SU-DHL-6 (cell line): ENCODE results near the gene PDE7B.

ENCODE experiments used
- H2AFZ ChIP-seq: fragments of 200-600 bp; sonication (generic); 2 replicates; pipeline ENCODE4 v1.6.1; 2014; ENCODE audit warnings: low read depth, mild to moderate bottlenecking, moderate library complexity, mixed read lengths, antibody characterized with exemption, low read length; ENCODE audit not compliant: severe bottlenecking
- H3F3A ChIP-seq: fragments of 200-600 bp; shearing (Covaris generic); 2 replicates; pipeline ENCODE4 v1.6.0; 2016; ENCODE audit warnings: antibody characterized with exemption, mild to moderate bottlenecking; ENCODE audit not compliant: insufficient read depth
- H3K27ac ChIP-seq: fragments of 200-600 bp; sonication (generic); 2 replicates; pipeline ENCODE4 v1.5.1; 2016; ENCODE audit warnings: low read depth, mild to moderate bottlenecking, low read length, moderate library complexity, mixed read lengths
- H3K27me3 ChIP-seq: fragments of 200-600 bp; sonication (generic), shearing (Covaris generic); 2 replicates; pipeline ENCODE4 v1.6.0; 2014; ENCODE audit warnings: mild to moderate bottlenecking, low read length
- H3K36me3 ChIP-seq: fragments of 200-600 bp; sonication (generic); 2 replicates; pipeline ENCODE4 v1.6.1; 2014; ENCODE audit warnings: mild to moderate bottlenecking, low read length, mixed read lengths
- H3K4me2 ChIP-seq: fragments of 300-600, 200-600 bp; shearing (Covaris generic), sonication (generic); 2 replicates; pipeline ENCODE4 v1.6.0; 2014; ENCODE audit warnings: low read length, low read depth, mild to moderate bottlenecking; ENCODE audit not compliant: poor library complexity, severe bottlenecking
- H3K4me3 ChIP-seq: fragments of 200-600 bp; sonication (generic); 2 replicates; pipeline ENCODE4 v1.5.1; 2014; ENCODE audit warnings: antibody characterized with exemption, low read length, mild to moderate bottlenecking, mixed read lengths; ENCODE audit not compliant: insufficient read depth, poor library complexity, severe bottlenecking
- H3K79me2 ChIP-seq: fragments of 200-600 bp; sonication (generic); 2 replicates; pipeline ENCODE4 v1.6.1; 2014; ENCODE audit warnings: mild to moderate bottlenecking, low read length, moderate library complexity; ENCODE audit not compliant: insufficient read depth
- H3K9ac ChIP-seq: fragments of 200-600 bp; sonication (generic); 2 replicates; pipeline ENCODE4 v1.7.0; 2014; ENCODE audit warnings: mild to moderate bottlenecking, low read length
- H3K9me2 ChIP-seq: fragments of 200-600 bp; sonication (generic); replicated peaks from 2 replicates; pipeline ENCODE4 v1.6.1; 2014; ENCODE audit warnings: low read length; ENCODE audit not compliant: insufficient read depth
- H3K9me3 ChIP-seq: fragments of 200-600 bp; sonication (generic); 2 replicates; pipeline ENCODE4 v1.6.1; 2014; ENCODE audit warnings: low read length, mixed read lengths; ENCODE audit not compliant: insufficient read depth
- H4K20me1 ChIP-seq: fragments of 200-600 bp; sonication (generic); 2 replicates; pipeline ENCODE4 v1.6.1; 2014; ENCODE audit warnings: low read depth, mild to moderate bottlenecking, antibody characterized with exemption, low read length, moderate library complexity, mixed read lengths
- CTCF ChIP-seq: fragments of 200-600 bp; sonication (generic); IDR thresholded peaks from one replicate; pipeline ENCODE4 v1.5.1; 2017; ENCODE audit warnings: antibody characterized with exemption, mild to moderate bottlenecking, low read length, moderate library complexity; ENCODE audit not compliant: insufficient read depth, poor library complexity, severe bottlenecking
- EZH2phosphoT487 ChIP-seq: fragments of 200-600 bp; sonication (generic), shearing (Covaris generic); conservative IDR thresholded peaks from 2 replicates; pipeline ENCODE4 v1.6.1; 2018; ENCODE audit warnings: mild to moderate bottlenecking, antibody characterized with exemption, low read length, moderate library complexity, mixed read lengths

PDE7B gene

GRCh38 chr6:135875446-135875845 is 23.9 kb downstream of the PDE7B start:
- no peak overlapping the region for H3K27ac ChIP-seq
- no peaks in the 10 kb centered on the region for H3K9me2 ChIP-seq
- H3K9me3 ChIP-seq = no peaks in the 10 kb centered on the region
- no peaks in the 10 kb centered on the region for H3K27me3 ChIP-seq
- no peak overlapping the region for H2AFZ ChIP-seq
- no peaks in the 10 kb centered on the region for H3K36me3 ChIP-seq
- no peaks in the 10 kb centered on the region for H4K20me1 ChIP-seq
- no peak overlapping the region for H3K4me2 ChIP-seq
- no peak overlapping the region for H3K4me3 ChIP-seq
- no peak overlapping the region for H3K9ac ChIP-seq
- TF ChIP-seq CTCF (no peak), EZH2phosphoT487 (no peak)
- H3F3A ChIP-seq = peaks cover 6% of the 10 kb centered on the region; the same call in 1 of the 2 replicates
- H3K79me2 ChIP-seq = no peaks in the 10 kb centered on the region

GRCh38 chr6:135876058-135876457 is 24.6 kb downstream of the PDE7B start:
- Histone ChIP-seq H3K27ac (no peak overlapping the region), H3F3A (peaks cover 6% of the 10 kb centered on the region; the same call in 1 of the 2 replicates), H4K20me1 (no peaks in the 10 kb centered on the region), H2AFZ (no peak overlapping the region), H3K4me3 (no peak overlapping the region), H3K9ac (no peak overlapping the region), H3K4me2 (no peak overlapping the region), H3K36me3 (no peaks in the 10 kb centered on the region), H3K9me3 (no peaks in the 10 kb centered on the region), H3K27me3 (no peaks in the 10 kb centered on the region), H3K79me2 (no peaks in the 10 kb centered on the region), H3K9me2 (no peaks in the 10 kb centered on the region)
- TF ChIP-seq CTCF (no peak), EZH2phosphoT487 (no peak)

GRCh38 chr6:135877666-135878065 is 26.2 kb downstream of the PDE7B start:
- no peaks in the 10 kb centered on the region for H4K20me1 ChIP-seq
- no peaks in the 10 kb centered on the region for H3K79me2 ChIP-seq
- no peak overlapping the region for H3K4me3 ChIP-seq
- peaks cover 6% of the 10 kb centered on the region; the same call in 1 of the 2 replicates for H3F3A ChIP-seq
- H3K36me3 ChIP-seq = no peaks in the 10 kb centered on the region
- no peak overlapping the region for H2AFZ ChIP-seq
- H3K27ac ChIP-seq = no peak overlapping the region
- no peaks in the 10 kb centered on the region for H3K9me2 ChIP-seq
- no peaks in the 10 kb centered on the region for H3K27me3 ChIP-seq
- no peaks in the 10 kb centered on the region for H3K9me3 ChIP-seq
- no peak overlapping the region for H3K4me2 ChIP-seq
- TF ChIP-seq CTCF (no peak), EZH2phosphoT487 (no peak)
- no peak overlapping the region for H3K9ac ChIP-seq
